ENCODE measurements around the gene SMYD3. TPM values are rescaled to one million over a fixed set of nuclear protein-coding genes. Genes with fewer than 3 reads are reported as not detected.

SMYD3 gene
- total and polyA plus RNA-seq, 9 of the 15 experiments (the other 6 are each of a cell fraction or from before 2014, with no cell fraction given), result 128 to 440 (median 197) TPM

GRCh38 chr1:245986404-245987218, 520.5 kb downstream of the SMYD3 start (continued):
- TF ChIP-seq JUN (IDR thresholded peaks at IDR 0.05; ENCODE audit: borderline replicate concordance, low read depth, low read length) (peak; percentile 90), JUN (CRISPR knock-in tag; IDR thresholded peaks at IDR 0.05; ENCODE audit: borderline replicate concordance) (no peak), TEAD4 (IDR thresholded peaks at IDR 0.05; ENCODE audit: low read length) (peak; percentile 36; the same call in 1 of the 2 replicates), TEAD4 (CRISPR knock-in tag; IDR thresholded peaks at IDR 0.05; ENCODE audit: borderline replicate concordance) (no peak), GTF2E2 (tag; IDR thresholded peaks at IDR 0.05) (peak; percentile 64; the same call in 1 of the 2 replicates), CHD2 (IDR thresholded peaks at IDR 0.05; ENCODE audit: low read depth, low read length) (no peak), SMAD1 (IDR thresholded peaks at IDR 0.05; ENCODE audit: low read depth, low read length, partially characterized antibody) (peak; percentile 44), ZNF785 (CRISPR knock-in tag; IDR thresholded peaks at IDR 0.05) (no peak), MAFF (IDR thresholded peaks at IDR 0.05; ENCODE audit: low read length) (peak; percentile 21; the same call in 1 of the 2 replicates), NCOA4 (IDR thresholded peaks at IDR 0.05; ENCODE audit: partially characterized antibody) (no peak), ARID1B (IDR thresholded peaks at IDR 0.05) (peak; percentile 78), DMBX1 (CRISPR knock-in tag; IDR thresholded peaks at IDR 0.05; ENCODE audit: borderline replicate concordance) (0 out of 2 replicates have a peak, but pooled peaks have one; percentile 20), SMARCE1 (IDR thresholded peaks at IDR 0.05) (peak; percentile 81)
- TF ChIP-seq, protein P1, sequence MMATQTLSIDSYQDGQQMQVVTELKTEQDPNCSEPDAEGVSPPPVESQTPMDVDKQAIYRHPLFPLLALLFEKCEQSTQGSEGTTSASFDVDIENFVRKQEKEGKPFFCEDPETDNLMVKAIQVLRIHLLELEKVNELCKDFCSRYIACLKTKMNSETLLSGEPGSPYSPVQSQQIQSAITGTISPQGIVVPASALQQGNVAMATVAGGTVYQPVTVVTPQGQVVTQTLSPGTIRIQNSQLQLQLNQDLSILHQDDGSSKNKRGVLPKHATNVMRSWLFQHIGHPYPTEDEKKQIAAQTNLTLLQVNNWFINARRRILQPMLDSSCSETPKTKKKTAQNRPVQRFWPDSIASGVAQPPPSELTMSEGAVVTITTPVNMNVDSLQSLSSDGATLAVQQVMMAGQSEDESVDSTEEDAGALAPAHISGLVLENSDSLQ (IDR thresholded peaks at IDR 0.05), result peak; percentile 73
- TF ChIP-seq, protein P2, sequence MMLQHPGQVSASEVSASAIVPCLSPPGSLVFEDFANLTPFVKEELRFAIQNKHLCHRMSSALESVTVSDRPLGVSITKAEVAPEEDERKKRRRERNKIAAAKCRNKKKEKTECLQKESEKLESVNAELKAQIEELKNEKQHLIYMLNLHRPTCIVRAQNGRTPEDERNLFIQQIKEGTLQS (IDR thresholded peaks at IDR 0.05), result peak; percentile 96
- TF ChIP-seq, protein P2 (CRISPR knock-in tag; conservative IDR thresholded peaks at IDR 0.05), result peak; percentile 60
- TF ChIP-seq, protein P3, sequence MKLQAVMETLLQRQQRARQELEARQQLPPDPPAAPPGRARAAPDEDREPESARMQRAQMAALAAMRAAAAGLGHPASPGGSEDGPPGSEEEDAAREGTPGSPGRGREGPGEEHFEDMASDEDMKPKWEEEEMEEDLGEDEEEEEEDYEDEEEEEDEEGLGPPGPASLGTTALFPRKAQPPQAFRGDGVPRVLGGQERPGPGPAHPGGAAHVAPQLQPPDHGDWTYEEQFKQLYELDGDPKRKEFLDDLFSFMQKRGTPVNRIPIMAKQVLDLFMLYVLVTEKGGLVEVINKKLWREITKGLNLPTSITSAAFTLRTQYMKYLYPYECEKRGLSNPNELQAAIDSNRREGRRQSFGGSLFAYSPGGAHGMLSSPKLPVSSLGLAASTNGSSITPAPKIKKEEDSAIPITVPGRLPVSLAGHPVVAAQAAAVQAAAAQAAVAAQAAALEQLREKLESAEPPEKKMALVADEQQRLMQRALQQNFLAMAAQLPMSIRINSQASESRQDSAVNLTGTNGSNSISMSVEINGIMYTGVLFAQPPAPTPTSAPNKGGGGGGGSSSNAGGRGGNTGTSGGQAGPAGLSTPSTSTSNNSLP (IDR thresholded peaks at IDR 0.05; ENCODE audit: borderline replicate concordance, low read depth, low read length), result peak; percentile 22; the same call in 1 of the 2 replicates
- TF ChIP-seq, protein P4, sequence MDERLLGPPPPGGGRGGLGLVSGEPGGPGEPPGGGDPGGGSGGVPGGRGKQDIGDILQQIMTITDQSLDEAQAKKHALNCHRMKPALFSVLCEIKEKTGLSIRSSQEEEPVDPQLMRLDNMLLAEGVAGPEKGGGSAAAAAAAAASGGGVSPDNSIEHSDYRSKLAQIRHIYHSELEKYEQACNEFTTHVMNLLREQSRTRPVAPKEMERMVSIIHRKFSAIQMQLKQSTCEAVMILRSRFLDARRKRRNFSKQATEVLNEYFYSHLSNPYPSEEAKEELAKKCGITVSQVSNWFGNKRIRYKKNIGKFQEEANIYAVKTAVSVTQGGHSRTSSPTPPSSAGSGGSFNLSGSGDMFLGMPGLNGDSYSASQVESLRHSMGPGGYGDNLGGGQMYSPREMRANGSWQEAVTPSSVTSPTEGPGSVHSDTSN (CRISPR knock-in tag; IDR thresholded peaks at IDR 0.05; ENCODE audit: low read depth), result no peak
- TF ChIP-seq, protein P4 (tag; conservative IDR thresholded peaks at IDR 0.05; ENCODE audit: low read depth), result 0 out of 2 replicates have a peak, but pooled peaks have one; percentile 21
- TF ChIP-seq, protein P5, sequence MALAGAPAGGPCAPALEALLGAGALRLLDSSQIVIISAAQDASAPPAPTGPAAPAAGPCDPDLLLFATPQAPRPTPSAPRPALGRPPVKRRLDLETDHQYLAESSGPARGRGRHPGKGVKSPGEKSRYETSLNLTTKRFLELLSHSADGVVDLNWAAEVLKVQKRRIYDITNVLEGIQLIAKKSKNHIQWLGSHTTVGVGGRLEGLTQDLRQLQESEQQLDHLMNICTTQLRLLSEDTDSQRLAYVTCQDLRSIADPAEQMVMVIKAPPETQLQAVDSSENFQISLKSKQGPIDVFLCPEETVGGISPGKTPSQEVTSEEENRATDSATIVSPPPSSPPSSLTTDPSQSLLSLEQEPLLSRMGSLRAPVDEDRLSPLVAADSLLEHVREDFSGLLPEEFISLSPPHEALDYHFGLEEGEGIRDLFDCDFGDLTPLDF (CRISPR knock-in tag; IDR thresholded peaks at IDR 0.05), result peak; percentile 31; the same call in 1 of the 2 replicates

All from K562 (cell line).